GM12874 (cell line): ENCODE data around the gene S100A12.

Experiments used
- TF ChIP-seq, protein P1 (sequence below): IDR thresholded peaks from 2 replicates; pipeline ENCODE4 v1.5.1; 2011; ENCODE audit warnings: low read depth, mild to moderate bottlenecking, control low read depth, low read length, moderate library complexity; ENCODE audit not compliant: insufficient read depth

The S100A12 gene

DNA sequence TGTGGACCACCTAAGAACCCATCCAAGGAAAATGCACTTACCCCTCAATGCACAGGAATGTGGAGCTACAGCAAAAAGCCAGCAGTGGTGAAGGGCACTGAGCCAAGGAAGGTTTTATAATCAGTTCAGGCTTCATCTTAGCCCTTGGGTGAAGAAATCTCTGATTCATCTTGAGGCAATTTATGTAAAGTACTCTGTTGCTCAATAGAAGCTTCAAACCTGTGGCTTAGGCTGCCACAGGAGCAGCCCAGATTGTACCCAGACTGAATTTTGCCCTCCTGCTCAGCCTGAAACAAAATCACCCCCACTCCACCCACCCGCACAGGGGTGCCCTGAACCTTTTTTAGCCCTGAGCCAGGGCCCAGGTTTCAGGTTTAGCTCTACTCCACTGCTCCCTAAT is at the start of gene S100A12:
Gene S100A12 (minus strand): TSS at position 111 of the 400 bp plus-strand sequence. CDS start 1,029 bp downstream, outside the sequence.
- TF ChIP-seq, protein P1, sequence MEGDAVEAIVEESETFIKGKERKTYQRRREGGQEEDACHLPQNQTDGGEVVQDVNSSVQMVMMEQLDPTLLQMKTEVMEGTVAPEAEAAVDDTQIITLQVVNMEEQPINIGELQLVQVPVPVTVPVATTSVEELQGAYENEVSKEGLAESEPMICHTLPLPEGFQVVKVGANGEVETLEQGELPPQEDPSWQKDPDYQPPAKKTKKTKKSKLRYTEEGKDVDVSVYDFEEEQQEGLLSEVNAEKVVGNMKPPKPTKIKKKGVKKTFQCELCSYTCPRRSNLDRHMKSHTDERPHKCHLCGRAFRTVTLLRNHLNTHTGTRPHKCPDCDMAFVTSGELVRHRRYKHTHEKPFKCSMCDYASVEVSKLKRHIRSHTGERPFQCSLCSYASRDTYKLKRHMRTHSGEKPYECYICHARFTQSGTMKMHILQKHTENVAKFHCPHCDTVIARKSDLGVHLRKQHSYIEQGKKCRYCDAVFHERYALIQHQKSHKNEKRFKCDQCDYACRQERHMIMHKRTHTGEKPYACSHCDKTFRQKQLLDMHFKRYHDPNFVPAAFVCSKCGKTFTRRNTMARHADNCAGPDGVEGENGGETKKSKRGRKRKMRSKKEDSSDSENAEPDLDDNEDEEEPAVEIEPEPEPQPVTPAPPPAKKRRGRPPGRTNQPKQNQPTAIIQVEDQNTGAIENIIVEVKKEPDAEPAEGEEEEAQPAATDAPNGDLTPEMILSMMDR = no peak

DNA sequence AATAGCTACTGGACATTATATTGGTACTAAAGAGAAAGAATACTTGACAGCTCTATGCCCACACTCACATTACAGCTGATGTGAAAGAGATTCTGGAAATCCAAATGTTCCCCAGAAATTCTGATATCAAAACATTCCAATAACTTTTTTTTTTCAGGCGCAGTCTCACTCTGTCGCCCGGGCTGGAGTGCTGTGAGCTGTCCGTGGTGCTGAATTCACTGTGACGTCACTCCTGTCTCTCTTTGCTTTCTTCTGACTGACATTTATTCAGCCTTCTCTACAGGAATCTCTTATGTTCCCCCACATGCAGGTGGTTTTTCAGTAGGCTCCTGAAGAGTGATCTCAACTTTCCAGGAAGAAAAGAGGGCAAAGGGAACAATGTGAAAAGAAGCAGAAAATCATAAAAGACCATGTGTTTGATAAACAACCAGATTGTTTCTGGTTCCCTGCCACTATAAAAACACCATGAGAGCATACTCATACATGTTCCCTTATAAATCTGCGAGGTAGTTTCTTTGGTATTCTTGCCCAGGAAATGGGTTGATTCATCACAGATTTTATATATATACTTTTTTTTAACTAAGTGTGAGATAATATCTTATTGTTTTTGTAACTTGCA is 47.1 kb upstream of the S100A12 start:
- TF ChIP-seq, protein P1 = no peak

DNA sequence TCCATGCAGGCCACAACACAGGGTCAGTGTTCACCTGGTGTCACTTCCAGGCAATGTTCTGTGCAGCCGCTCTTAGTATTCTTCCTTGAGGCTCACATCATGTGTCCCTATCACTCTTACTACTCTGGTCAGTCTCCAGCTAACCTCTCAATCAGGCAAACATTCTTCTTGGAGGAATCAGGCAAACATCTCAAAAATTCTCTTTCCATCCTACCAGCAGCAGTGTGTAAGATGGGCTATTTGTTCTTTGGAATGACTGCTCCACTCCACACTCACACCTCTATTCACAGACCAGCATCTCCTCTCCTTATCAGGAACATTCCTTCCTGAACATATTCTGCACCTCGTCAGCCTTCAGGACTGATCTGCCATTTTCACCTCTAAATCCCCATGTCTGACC is 44.9 kb upstream of the S100A12 start:
- TF ChIP-seq, protein P1 = no peak

DNA sequence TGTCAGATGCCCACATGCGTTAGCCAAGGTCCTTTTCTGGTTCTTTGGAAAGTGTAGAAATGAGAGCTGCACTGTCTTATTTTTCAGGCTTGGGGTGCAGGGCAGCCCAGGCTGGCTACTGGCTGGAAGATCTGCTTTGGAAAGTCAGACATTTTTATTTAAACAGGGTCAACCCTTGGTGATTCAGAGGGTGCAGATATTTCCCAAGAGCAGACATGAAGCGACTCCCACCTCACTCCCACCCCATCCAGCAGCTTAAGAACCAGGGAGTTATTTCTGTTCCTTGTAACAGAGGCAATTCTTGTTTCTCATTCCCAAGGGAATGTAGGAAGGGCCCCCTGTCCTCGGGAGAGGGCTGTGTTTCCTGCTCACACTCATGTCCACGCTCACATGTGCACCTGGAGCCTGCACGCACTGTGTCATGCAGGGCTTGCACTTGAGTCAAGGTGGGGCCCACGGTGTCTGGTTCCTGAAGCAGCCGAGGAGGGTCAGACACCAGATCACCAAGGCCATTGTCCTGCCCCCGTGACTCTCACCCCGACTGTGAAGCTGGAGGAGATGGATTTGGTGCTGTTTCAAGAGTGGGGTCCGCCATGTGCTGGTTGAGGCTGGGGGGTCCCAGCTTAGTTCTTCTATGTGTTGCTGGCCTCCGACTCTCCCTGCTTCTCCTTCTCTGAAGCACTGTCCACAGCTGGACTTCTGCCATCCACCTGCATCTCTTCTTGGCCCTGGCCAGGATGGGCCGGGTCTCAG is 41.9 kb upstream of the S100A12 start:
- TF ChIP-seq, protein P1 = no peak

DNA sequence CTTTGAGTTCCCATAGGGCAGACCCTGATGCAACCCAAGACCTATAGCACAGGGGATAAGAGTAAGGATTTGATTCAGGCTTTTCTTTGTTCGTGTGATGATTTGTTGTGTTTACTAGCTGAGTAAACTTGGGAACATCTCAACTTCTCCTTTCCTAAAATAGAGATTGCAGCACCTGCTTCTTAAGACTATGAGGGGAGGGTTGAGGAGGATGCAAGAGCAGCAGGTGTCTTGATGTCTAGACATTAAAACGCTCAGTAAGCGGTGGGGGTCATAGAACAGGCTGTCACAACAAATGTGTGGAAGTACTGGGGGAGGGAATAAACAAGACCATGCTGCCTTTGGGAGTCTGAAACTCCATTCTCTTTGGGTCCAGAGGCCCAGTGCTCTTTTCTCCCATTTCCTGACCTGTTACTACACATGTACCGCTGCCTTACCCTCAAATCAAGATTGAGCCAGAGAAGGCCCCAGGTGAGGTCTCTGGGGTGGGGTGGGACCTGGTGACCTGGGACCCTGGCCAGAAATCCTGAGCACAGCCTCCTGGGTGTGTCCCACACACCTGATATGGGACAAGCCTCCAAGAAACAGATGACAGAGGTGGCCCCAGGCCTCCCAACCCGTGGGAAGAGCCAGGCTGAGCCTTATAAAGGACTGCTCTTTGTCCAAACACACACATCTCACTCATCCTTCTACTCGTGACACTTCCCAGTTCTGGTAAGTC is 40.6 kb upstream of the S100A12 start, which contains the start of gene S100A7A:
Gene S100A7A (plus strand): TSS at position 671 of the 721 bp plus-strand sequence. CDS start 1,563 bp downstream, outside the sequence.
- TF ChIP-seq, protein P1 = no peak

DNA sequence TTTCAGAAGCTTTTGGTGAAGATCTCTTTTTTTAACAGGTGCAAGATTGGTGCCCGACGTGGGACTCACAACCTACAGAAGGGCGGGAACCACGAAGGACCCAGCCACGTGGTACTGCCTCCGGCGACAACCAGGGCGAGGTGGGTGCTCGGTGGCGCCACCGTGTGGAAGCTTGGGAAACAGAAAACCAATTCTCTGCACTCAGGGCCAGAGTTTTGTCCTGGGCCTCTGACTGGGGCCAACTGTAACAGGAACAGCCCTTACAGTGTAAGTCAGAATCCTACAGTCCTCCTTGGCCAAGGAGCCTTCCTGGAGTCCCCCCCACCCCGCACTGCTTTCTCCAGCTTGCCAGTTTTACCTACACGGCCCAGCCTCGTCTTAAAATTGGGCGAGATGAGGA is 29.3 kb upstream of the S100A12 start:
- TF ChIP-seq, protein P1 = peak; percentile 63

DNA sequence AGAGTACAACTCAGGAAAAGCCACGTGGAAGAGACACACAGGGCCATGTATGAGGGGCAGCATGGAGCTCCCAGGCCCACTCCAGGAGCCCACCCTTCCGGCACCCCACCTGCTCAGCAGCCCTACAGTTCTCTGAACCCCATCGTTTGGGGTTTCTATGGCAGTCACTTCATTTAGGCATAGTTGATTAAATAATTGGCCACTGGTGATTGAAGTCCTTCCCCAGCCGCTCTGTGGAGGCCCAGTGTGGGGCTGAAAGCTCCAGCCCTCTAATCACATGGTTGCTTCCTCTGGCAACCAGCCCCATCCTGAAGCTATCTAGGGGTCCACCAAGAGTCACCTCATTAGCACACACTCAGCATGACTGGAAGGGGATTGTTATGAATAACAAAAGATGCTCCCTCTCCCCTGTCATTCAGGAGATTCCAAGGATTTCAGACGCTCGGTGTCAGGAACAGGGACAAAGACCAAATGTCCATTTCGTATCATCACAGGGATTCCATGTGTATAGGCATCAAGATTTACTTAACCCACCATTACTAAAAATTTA is 28.7 kb upstream of the S100A12 start:
- TF ChIP-seq, protein P1 = no peak
